ENCODE data around the gene ROCK2. TPM values are rescaled to one million over a fixed set of nuclear protein-coding genes. Genes with fewer than 3 reads are reported as not detected.

The ROCK2 gene
- total and polyA plus RNA-seq, 2 of the 8 experiments (the other 6 are each of a cell fraction or from before 2014, with no cell fraction given), result 2.7 to 29.0 TPM

- no peaks in the 10 kb centered on the region for H3K4me1 ChIP-seq (replicated peaks in 1 of 4; ENCODE audit: control insufficient read depth in 3 of 4, insufficient read depth in 4 of 4, low read length in 3 of 4)
- H4K8ac ChIP-seq (ENCODE audit: extremely low read depth, insufficient read depth, low read length), result no peak overlapping the region
- TF ChIP-seq POLR2AphosphoS5 (IDR thresholded peaks at IDR 0.05; ENCODE audit: low read depth, low read length) (no peak), YY1 (IDR thresholded peaks at IDR 0.05; ENCODE audit: low read depth, low read length) (no peak), TCF12 (IDR thresholded peaks at IDR 0.05; ENCODE audit: low read depth, low read length) (no peak), CREB1 (IDR thresholded peaks at IDR 0.05) (no peak), KDM4A (IDR thresholded peaks at IDR 0.05; ENCODE audit: low read depth, low read length, severe bottlenecking) (no peak), ZNF274 (IDR thresholded peaks at IDR 0.05; ENCODE audit: borderline replicate concordance, extremely low read depth, low read length) (no peak)
- no peak overlapping the region for H3K4me2 ChIP-seq (ENCODE audit: insufficient read depth in 1 of 2, low read depth in 2 of 2, low read length in 2 of 2)
- DNase-seq (ENCODE audit: low read depth in 1 of 2, low spot score in 2 of 2) (no peak), FAIRE-seq (no peak)
- no peak overlapping the region for H3K18ac ChIP-seq (ENCODE audit: extremely low read depth, low read length)
- no peak overlapping the region for H2BK5ac ChIP-seq (ENCODE audit: low read depth, low read length)
- no peak overlapping the region for H3K56ac ChIP-seq (replicated peaks; ENCODE audit: insufficient read length, low read depth, low read length)
- no peak overlapping the region for H3K27ac ChIP-seq (ENCODE audit: low read depth, low read length)
- no peak overlapping the region for H2BK20ac ChIP-seq (ENCODE audit: low read length)
- H2BK15ac ChIP-seq (ENCODE audit: low read length), result no peak overlapping the region
- H3K14ac ChIP-seq (ENCODE audit: insufficient read length), result no peak overlapping the region
- no peak overlapping the region for H2AFZ ChIP-seq (ENCODE audit: low read length)
- no peak overlapping the region for H4K91ac ChIP-seq (replicated peaks; ENCODE audit: insufficient read length, low read length)
- WGBS, 2 experiments (ENCODE audit: extremely low coverage in 1 of 2, insufficient coverage in 1 of 2, insufficient read length in 1 of 2, insufficient replicate concordance in 2 of 2, low coverage in 1 of 2, low lambda C conversion rate in 2 of 2, missing lambda C conversion rate in 1 of 2), result 83 to 100% methylated on average over 2 to 5 of the region's 5 CpGs
- H3K36me3 ChIP-seq (ENCODE audit: control insufficient read depth in 2 of 4, insufficient read depth in 4 of 4, low read length in 3 of 4), result no peaks in the 10 kb centered on the region
- no peaks in the 10 kb centered on the region for H4K20me1 ChIP-seq (replicated peaks in 1 of 2; ENCODE audit: control insufficient read depth in 1 of 2, insufficient read depth in 2 of 2, low read length in 2 of 2)
- no peaks in the 10 kb centered on the region for H3K9me3 ChIP-seq (ENCODE audit: insufficient read depth in 2 of 2, low read depth in 1 of 2, low read length in 1 of 2)
- no peaks in the 10 kb centered on the region; the same call in 1 of the 2 replicates for H3K23me2 ChIP-seq (ENCODE audit: low read depth, low read length)
- H4K5ac ChIP-seq (ENCODE audit: insufficient read length, low read depth, low read length), result no peak overlapping the region
- H2AK5ac ChIP-seq (ENCODE audit: low read depth, low read length), result no peak overlapping the region
- H2BK120ac ChIP-seq (replicated peaks; ENCODE audit: low read depth, low read length), result no peak overlapping the region
- ChIA-PET POLR2A (ENCODE audit: partially characterized antibody) (no interaction called here), CTCF (ENCODE audit: partially characterized antibody) (interaction anchor here (0.6 kb wide), 2 partner anchors 71 to 170 kb away, joined by 3 read pairs; a partner anchor contains a TSS)
- no peak overlapping the region for H3K9ac ChIP-seq (replicated peaks in 1 of 4; ENCODE audit: extremely low read depth in 1 of 4, low read depth in 3 of 4, low read length in 3 of 4)
- H3K4me3 ChIP-seq (ENCODE audit: extremely low read depth in 1 of 4, insufficient read depth in 2 of 4, low read depth in 3 of 4, low read length in 4 of 4), result no peak overlapping the region
- H2BK12ac ChIP-seq (ENCODE audit: low read depth, low read length), result no peak overlapping the region
- H3K79me2 ChIP-seq (ENCODE audit: control insufficient read depth in 1 of 2, insufficient read depth in 2 of 2, low read length in 2 of 2), result peaks cover 0 to 82% of the 10 kb centered on the region in 2 experiments; a peak in 2 of 4 replicates
- H3K79me1 ChIP-seq (ENCODE audit: low read depth, low read length), result 0 out of 2 replicates have a peak, but pooled peaks cover 2% of the 10 kb centered on the region
- no peak overlapping the region for H3K4ac ChIP-seq (replicated peaks; ENCODE audit: insufficient read length, low read depth, low read length)
- H3K27me3 ChIP-seq (replicated peaks in 1 of 4; ENCODE audit: control insufficient read depth in 3 of 4, extremely low read depth in 1 of 4, insufficient read depth in 3 of 4, low read length in 3 of 4), result no peaks in the 10 kb centered on the region
- no peak overlapping the region for H3K23ac ChIP-seq (ENCODE audit: insufficient read length)
Measured at GRCh38 chr2:11303290-11304013, 41.0 kb downstream of the ROCK2 start.

Measured in H1 (cell line).